Upper lobe of left lung (tissue), 6 donors: Measurements from ENCODE around the gene PREP. TPM values are rescaled to one million over a fixed set of nuclear protein-coding genes. Genes with fewer than 3 reads are reported as not detected.

Source experiments
- ATAC-seq, 2 donors: fragments of 200-7000 bp; cut with Tn5 transposase; one replicate each; pipeline ENCODE4 v1.9.1; 2022; ENCODE audit warnings: mild to moderate bottlenecking in 2 of 2, moderate library complexity in 2 of 2; ENCODE audit not compliant: low FRiP score in 2 of 2
- DNase-seq, 2 donors: peaks; one replicate each; pipeline ENCODE4 v3.0.0-alpha.2; 2019 to 2020
- H3K27ac ChIP-seq, 4 donors: fragments of 200-600 bp; sonication (generic); one replicate each; pipeline ENCODE4 v1.5.1; 2016 to 2019
- H3K27me3 ChIP-seq, 4 donors: fragments of 200-600 bp; sonication (generic); one replicate each; pipeline ENCODE4 v1.5.1; 2017 to 2019
- H3K36me3 ChIP-seq, 4 donors: fragments of 200-600 bp; sonication (generic); one replicate each; pipeline ENCODE4 v1.5.1; 2016 to 2019
- H3K4me1 ChIP-seq, 4 donors: fragments of 200-600 bp; sonication (generic); one replicate each; pipeline ENCODE4 v1.5.1; 2018 to 2019
- H3K4me3 ChIP-seq, 4 donors: fragments of 200-600 bp; sonication (generic); one replicate each; pipeline ENCODE4 v1.5.1; 2017 to 2019; ENCODE audit warnings: mild to moderate bottlenecking in 2 of 4, moderate library complexity in 1 of 4
- H3K9me3 ChIP-seq, 4 donors: fragments of 200-600 bp; sonication (generic); one replicate each; pipeline ENCODE4 v1.5.1; 2018 to 2019
- EP300 ChIP-seq, 4 donors: sonication (generic); formaldehyde crosslinking; IDR thresholded peaks; one replicate each; pipeline ENCODE4 v1.5.1; 2017; ENCODE audit warnings: antibody characterized with exemption in 4 of 4, control low read depth in 2 of 4
- POLR2A ChIP-seq, 4 donors: fragments of 450-650 bp; IDR thresholded peaks; one replicate each; pipeline ENCODE4 v1.5.1; 2016 to 2017; ENCODE audit warnings: antibody characterized with exemption in 4 of 4, mild to moderate bottlenecking in 2 of 4
- POLR2AphosphoS5 ChIP-seq, 2 donors: sonication (generic); formaldehyde crosslinking; IDR thresholded peaks; one replicate each; pipeline ENCODE4 v1.5.1; 2017; ENCODE audit warnings: antibody characterized with exemption in 2 of 2
- WGBS, 2 donors: methylation state at CpG; one replicate each; pipeline ENCODE4 v1.1.5; 2017 to 2018; 5-methylcytosine and 5-hydroxymethylcytosine counted together
- total RNA-seq, 6 donors: library from RNA; depleted of rRNA in 4 of 6; stranded (reverse); fragments of >200 nt in 4 of 6; gene quantifications; one replicate each; pipeline versions ENCODE4 v1.1.0 to v1.2.1, GENCODE V29; 2016 to 2021
- TF ChIP-seq, protein P1 (sequence below), 6 experiments: fragments of 450-650 bp in 4 of 6; fragments of 200-600 bp in 2 of 6; sonication (generic) in 2 of 6; IDR thresholded peaks; one replicate each; pipeline ENCODE4 v1.5.1; 2016 to 2019; ENCODE audit warnings: antibody characterized with exemption in 6 of 6
- donor health status: DM: no; HTN: no; CAD: no; lungs with moderate emphysema.
- donor health status: DM: no; HTN: yes; CAD: no; lungs with severe emphysema.

PREP gene
- total RNA-seq, 6 donors from 2014 or later = 12.1 to 31.0 (median 28.9) TPM

DNA sequence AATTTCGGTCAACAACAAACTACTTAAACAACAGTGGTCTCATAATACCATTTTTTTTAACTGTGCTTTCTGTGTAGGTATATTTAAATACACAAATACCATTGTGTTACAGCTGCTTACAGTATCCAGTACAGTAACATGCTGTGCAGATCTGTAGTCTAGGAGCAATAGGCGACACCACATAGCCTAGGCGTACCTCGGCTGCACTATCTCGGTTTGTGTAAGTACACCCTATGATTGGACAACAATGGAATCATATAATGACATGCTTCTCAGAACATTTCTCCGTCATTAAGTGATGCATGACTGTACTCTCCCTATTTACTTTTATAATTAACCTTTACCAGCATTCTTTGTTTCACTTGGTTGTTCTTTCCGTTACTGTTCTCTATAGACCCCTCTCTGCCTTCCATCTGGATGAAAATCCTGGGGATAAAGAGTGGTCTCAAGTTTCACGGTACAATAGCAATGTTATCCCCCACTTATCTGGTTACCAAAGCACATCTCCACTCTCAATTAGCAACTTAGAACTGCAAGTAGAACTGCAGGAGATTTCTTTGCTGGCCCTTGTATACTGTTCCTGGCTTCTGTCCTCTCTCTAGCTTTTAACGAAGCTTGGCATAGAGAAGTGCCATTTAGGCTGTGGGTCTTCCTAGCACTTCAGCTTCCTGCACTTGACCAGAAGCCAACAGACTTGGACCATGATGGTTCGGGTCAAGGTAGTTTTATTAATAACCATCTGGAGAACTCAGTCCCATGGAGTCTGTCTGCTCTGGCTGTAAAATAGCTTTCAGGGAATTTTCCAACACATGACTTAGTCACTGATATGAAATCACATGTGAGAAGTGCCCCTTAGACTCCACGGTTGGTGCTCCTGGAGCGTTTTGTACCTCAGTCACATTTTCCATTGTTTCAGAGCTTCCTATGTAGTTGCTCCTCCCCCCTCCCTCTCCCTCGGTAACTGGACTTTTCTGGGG lies 142.7 kb downstream of the PREP start:
- ATAC-seq (no peak), DNase-seq (no peak)
- H3K9me3 ChIP-seq = no peaks in the 10 kb centered on the region
- H3K27ac ChIP-seq = no peak overlapping the region
- no peaks in the 10 kb centered on the region for H3K36me3 ChIP-seq
- H3K4me1 ChIP-seq = peaks cover 0 to 13% (median 2%) of the 10 kb centered on the region in 4 donors
- no peaks in the 10 kb centered on the region for H3K27me3 ChIP-seq
- WGBS, 2 donors = 68 to 75% methylated on average over 12 to 13 of the region's 13 CpGs
- H3K4me3 ChIP-seq = no peak overlapping the region
- no peak for TF ChIP-seq EP300 (IDR thresholded peaks at IDR 0.05)
- TF ChIP-seq POLR2AphosphoS5 (IDR thresholded peaks at IDR 0.05) = no peak
- TF ChIP-seq, protein P1, sequence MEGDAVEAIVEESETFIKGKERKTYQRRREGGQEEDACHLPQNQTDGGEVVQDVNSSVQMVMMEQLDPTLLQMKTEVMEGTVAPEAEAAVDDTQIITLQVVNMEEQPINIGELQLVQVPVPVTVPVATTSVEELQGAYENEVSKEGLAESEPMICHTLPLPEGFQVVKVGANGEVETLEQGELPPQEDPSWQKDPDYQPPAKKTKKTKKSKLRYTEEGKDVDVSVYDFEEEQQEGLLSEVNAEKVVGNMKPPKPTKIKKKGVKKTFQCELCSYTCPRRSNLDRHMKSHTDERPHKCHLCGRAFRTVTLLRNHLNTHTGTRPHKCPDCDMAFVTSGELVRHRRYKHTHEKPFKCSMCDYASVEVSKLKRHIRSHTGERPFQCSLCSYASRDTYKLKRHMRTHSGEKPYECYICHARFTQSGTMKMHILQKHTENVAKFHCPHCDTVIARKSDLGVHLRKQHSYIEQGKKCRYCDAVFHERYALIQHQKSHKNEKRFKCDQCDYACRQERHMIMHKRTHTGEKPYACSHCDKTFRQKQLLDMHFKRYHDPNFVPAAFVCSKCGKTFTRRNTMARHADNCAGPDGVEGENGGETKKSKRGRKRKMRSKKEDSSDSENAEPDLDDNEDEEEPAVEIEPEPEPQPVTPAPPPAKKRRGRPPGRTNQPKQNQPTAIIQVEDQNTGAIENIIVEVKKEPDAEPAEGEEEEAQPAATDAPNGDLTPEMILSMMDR (IDR thresholded peaks at IDR 0.05) = no peak
- no peak for TF ChIP-seq POLR2A (IDR thresholded peaks at IDR 0.05)

GRCh38 chr6:105258816-105259215 lies 144.1 kb downstream of the PREP start:
- peak in 1 of 2 donors; percentile 67 for DNase-seq
- Histone ChIP-seq H3K36me3 (no peaks in the 10 kb centered on the region), H3K4me1 (peaks cover 0 to 13% (median 2%) of the 10 kb centered on the region in 4 donors), H3K27me3 (no peaks in the 10 kb centered on the region), H3K9me3 (no peaks in the 10 kb centered on the region), H3K4me3 (no peak overlapping the region), H3K27ac (no peak overlapping the region)
- TF ChIP-seq EP300 (IDR thresholded peaks at IDR 0.05) (no peak), POLR2A (IDR thresholded peaks at IDR 0.05) (no peak), POLR2AphosphoS5 (IDR thresholded peaks at IDR 0.05) (no peak)
- TF ChIP-seq, protein P1 (IDR thresholded peaks at IDR 0.05) = no peak
- ATAC-seq = peak; percentile 54 to 80
- WGBS, 2 donors = 43 to 65% methylated on average over 5 of the region's 5 CpGs

- Histone ChIP-seq H3K27ac (no peak overlapping the region), H3K27me3 (no peaks in the 10 kb centered on the region), H3K4me3 (no peak overlapping the region), H3K9me3 (no peaks in the 10 kb centered on the region), H3K36me3 (no peaks in the 10 kb centered on the region), H3K4me1 (peaks cover 0 to 12% (median 2%) of the 10 kb centered on the region in 4 donors)
- TF ChIP-seq, protein P1 (IDR thresholded peaks at IDR 0.05) = no peak
- TF ChIP-seq EP300 (IDR thresholded peaks at IDR 0.05) (no peak), POLR2AphosphoS5 (IDR thresholded peaks at IDR 0.05) (no peak), POLR2A (IDR thresholded peaks at IDR 0.05) (no peak)
- DNase-seq = no peak
- no peak for ATAC-seq
Observed at GRCh38 chr6:105257340-105257739, 145.5 kb downstream of the PREP start.

- no peak overlapping the region for H3K4me3 ChIP-seq
- no peaks in the 10 kb centered on the region for H3K9me3 ChIP-seq
- H3K27ac ChIP-seq = no peak overlapping the region
- no peaks in the 10 kb centered on the region for H3K36me3 ChIP-seq
- TF ChIP-seq POLR2A (IDR thresholded peaks at IDR 0.05) (no peak), EP300 (IDR thresholded peaks at IDR 0.05) (no peak), POLR2AphosphoS5 (IDR thresholded peaks at IDR 0.05) (no peak)
- TF ChIP-seq, protein P1 (IDR thresholded peaks at IDR 0.05) = no peak
- DNase-seq (no peak), ATAC-seq (no peak)
- peaks cover 0 to 10% (median 2%) of the 10 kb centered on the region in 4 donors for H3K4me1 ChIP-seq
- no peaks in the 10 kb centered on the region for H3K27me3 ChIP-seq
Observed at GRCh38 chr6:105256619-105257018, 146.3 kb downstream of the PREP start.
